Activated CD8-positive, alpha-beta memory T cell treated with anti-CD3 and anti-CD28 coated beads, Interleukin-2, amount 50 U/mL, for 1 hour (primary cell): Measurements from ENCODE around the gene ADGRG7.

Experiments used
- DNase-seq: peaks from one replicate; pipeline ENCODE4 v3.0.0-alpha.2; 2020; ENCODE audit errors: extremely low read depth

ADGRG7 gene

GRCh38 chr3:100600181-100601042 is 9.0 kb upstream of the ADGRG7 start:
- DNase-seq = no peak

DNA sequence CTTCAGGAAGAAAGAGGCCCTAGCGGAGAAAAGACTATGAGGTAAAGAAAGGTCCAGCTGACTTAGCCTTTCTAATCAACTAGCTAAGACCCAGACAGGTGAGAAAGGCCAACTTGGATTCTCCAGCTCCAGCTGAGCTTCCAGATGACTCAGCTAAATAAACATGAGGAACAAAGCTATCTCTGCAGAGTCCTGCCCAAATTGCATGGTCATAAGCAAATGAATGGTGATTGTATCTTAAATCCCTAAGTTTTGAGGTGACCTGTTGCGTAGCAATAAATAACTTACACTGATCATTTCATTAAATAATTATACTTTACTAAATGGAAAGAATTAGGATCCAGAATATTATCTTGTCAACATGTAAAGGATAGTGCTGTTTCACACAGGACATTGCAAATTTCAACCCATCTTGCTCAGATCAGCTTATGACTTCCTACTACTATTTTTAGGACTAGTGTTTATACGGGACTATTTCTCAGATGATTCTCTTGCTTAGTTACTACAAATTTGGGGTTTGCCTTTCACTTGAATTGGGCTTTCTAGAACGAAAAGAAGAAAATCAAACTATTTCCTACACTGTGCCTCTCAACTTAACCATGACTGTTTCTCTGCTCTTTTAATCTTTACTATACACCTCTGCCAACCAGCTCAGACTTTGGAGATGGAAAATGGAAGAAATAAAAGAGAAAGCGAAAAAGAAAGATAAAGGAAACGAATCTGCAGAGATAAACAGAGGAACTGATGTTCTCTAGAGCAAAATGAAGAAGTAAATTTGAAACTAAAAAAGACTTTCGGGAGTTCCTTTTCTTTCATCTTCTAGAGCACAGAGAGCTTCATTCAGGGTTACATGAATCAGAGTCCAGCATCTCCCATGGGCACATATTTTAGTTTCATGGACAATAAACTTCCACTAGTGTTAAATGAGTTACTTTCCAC is 6.6 kb upstream of the ADGRG7 start:
- DNase-seq = no peak

- no peak for DNase-seq
Observed at GRCh38 chr3:100603469-100603868, 5.9 kb upstream of the ADGRG7 start.

DNA sequence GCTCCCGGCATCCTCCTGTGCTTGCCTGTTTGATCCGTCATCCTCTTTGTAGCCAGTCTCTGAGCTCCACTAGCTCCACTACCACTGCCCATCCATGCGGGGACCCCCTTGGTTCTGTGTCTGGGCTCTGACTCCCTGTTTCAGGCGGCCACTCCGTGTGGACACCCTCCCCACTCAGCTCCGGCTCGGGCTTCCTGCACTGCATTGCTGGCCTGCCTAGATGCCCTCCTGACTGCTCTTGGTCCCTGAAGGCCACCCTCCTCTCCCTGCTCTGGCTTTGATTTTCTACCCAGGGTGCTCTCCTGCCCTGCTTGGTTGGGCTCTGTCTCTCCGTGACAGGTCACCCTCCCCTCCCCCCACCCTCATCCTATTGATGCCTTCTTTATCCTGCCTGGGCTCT is 4.0 kb upstream of the ADGRG7 start:
- DNase-seq = no peak

DNA sequence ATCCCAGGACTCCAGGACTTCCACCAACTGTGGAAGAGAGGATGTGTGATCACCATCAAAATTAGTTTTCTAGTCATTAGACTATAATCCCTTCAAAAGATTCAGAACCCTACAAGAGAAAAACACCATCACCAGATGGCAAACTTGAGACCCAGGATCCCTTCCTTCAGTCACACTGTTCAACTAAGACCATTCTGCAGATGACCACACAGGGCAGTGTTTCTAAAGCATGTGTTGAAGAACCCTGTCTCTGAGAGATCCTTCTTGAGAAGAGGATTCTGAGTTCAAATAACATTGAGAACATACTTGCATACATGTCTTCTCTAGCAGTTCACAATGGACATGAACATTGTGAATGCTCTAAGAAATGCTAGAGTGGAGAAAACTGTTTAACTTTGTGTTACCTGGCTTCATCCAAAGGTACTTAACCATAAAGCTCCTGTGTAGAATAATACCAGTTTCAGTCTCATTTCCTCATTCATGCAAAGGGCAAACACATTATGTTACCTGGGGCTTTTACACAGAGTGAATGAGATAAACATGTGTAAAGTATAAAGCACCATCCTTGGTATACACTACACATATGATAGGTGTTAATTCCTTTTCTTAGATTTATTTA is 2.4 kb upstream of the ADGRG7 start:
- no peak for DNase-seq

GRCh38 chr3:100609963-100610362 is 562 bp downstream of the ADGRG7 start:
- no peak for DNase-seq

- no peak for DNase-seq
Observed at GRCh38 chr3:100611221-100611620, 1.8 kb downstream of the ADGRG7 start.

GRCh38 chr3:100613721-100614390 is 4.5 kb downstream of the ADGRG7 start:
- no peak for DNase-seq

DNA sequence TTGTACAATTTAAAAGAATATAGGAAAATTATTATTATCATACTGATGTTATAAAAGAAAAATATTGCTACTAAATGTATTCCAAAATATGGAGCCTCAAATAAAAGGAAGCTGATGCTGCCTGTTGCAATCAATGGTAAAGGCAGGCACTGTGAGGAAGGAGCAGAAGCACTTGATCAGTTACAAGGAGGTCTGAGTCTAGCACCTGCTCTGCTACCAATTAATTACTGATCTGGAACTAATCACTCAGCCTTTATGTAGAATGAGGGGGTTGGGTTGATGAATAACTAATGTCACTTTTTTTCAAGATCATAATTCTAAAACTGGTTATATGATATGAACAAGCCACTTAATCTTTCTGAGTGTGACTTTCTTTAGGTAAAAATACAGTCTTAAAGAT is 5.5 kb downstream of the ADGRG7 start:
- DNase-seq = no peak

DNA sequence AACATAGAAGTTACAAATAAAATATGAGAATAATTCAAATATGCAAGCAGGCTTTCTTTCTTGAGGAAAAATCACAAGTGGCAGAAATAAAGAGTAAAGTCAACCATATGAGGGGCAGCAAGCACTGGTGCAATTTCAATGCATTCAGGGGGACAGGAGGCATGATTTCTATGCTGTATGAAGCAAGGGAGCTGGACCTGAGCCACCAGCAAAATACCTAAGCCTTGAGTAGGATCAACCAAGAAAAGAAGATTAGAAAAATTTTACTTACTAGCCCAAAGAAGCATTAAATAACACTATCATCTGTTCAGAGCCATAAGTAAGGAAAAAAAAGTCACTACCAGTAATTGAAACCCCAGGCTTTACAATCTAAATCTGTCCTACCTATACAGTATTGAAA is 6.3 kb downstream of the ADGRG7 start:
- DNase-seq = no peak

GRCh38 chr3:100621251-100621650 is 11.8 kb downstream of the ADGRG7 start:
- no peak for DNase-seq

DNA sequence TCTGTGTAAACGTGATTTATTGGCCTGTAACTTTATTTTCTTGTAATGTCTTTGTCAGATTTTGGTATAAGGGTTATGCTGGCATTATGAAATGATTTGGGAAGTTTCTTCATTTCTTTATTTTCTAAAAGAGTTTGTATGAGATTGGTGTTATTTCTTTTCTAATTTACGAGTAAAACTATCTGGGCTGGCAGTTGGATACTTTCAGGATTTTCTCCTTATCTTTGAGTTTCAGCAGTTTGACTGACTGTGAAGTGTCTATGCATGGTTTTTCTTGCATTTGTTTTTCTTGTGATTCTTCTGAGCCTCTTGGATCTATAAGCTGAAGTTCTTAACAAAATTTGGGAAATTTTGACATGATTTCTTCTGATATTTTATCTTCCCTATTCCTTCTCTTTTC is 18.1 kb downstream of the ADGRG7 start:
- no peak for DNase-seq

DNA sequence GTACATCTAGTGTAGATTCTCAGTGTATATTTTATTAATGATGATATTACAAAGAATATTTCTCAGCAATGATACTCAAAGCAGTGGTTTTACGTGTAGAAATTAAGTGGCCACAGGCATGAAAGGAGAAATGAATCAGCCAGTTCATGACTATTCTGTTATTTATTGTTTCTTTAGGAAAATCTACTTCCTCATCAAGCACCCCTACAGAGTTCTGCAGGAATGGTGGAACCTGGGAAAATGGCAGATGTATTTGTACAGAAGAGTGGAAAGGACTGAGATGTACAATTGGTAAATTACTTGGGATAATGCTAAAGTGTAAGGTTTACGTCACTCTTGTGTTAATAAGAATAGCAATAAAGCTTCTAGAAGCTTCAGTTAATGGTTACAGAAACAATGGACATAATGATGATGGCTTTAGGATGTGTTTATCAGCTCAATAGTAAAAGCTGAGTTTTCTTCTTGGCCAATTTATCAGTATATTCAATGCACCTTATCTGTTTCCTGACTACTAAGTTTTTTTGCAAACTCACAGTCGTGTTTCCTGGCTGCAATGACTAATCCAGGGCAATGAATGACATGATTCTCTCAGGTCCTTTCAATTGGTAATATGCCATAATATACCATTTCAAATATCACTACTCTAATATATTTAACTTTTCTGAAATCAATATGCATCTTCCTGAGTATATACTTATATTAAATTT is 20.2 kb downstream of the ADGRG7 start:
- no peak for DNase-seq

DNA sequence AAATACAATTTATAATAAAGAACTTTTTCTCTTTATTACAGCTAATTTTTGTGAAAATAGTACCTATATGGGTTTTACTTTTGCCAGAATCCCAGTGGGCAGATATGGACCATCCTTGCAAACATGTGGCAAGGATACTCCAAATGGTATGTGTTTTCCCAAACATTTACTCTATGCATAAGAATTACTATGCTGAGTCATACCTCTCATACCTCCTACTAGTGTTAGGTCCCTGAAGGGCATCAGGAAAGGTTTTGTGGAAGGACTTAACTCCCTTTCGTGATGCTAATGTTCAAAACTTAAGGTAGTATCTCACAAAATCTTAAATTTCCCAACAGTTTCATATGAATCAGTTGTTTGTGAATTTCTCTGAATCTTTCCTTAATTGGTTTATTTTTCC is 21.3 kb downstream of the ADGRG7 start:
- no peak for DNase-seq

GRCh38 chr3:100631236-100631635 is 21.8 kb downstream of the ADGRG7 start:
- DNase-seq = no peak

- DNase-seq = no peak
Observed at GRCh38 chr3:100634493-100635272, 25.3 kb downstream of the ADGRG7 start.

DNA sequence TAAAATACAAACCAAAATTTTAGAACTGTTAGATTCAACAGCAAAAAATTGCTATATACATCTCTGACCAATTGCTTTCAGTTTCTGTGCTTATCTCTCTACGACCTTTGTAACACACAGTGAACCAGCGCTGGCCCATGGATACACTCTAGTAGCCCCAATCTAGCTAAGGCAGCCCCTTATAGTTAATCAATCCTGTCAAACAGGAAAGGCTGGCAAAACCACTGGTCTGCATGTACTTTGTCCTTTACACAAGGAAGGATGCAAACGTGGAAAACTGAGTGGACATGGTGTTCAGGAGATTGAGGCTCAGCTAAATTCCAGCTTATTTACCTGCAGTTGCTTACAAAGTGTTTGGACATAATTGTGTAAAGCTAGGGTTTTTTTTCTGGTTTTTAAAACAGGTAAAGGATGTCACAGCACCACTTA is 25.9 kb downstream of the ADGRG7 start:
- DNase-seq = no peak

DNA sequence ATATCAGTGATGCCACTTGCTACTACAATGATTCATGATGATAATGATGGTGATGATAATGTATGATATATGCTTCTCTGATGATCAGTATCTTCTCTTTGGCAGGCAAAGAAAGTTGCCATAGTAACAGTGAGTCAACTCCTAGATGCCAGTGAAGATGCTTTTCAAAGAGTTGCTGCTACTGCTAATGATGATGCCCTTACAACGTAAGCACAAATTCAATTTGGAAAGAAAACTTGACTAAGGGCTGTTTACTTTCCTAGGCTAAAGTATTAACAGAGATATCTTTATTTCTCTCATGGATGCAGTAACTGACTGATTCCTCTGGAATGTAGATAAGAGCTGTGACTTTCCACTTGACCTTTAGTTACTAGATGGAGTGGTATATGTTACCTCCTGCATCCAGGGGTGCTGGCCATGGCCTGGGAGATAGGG is 27.8 kb downstream of the ADGRG7 start:
- no peak for DNase-seq

GRCh38 chr3:100640633-100641032 is 31.2 kb downstream of the ADGRG7 start:
- no peak for DNase-seq

DNA sequence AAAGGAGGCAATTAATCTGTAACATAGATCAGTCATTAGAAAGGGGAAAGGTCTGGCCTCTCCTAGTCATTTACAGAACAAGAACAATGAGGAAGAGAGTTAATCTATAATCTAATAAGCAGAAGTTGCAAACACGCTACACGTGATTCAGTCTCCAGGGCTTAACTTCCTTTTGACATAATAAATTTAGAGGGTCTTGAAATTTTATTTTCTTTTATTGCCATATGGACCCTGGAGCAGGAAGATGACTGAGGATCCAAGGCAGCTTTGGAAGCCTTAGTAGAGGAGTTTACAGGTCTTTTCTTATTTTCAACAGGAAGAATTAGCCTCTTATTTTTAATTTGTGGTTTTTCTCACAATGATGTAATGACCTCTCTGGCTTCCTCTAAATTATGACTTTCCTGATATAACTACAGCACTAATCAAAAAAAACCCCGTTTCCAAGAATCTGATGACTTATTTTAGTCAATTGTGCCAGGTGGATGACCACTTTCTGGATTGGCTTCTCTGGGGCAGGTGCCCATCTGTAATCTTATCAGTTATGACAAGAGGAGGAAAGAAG is 32.2 kb downstream of the ADGRG7 start:
- no peak for DNase-seq
